OCI-LY3 (cell line): Measurements from ENCODE around the gene ARMC2.

Experiments
- H2AFZ ChIP-seq: fragments of 200-600, 300-600 bp; shearing (Covaris generic); 2 replicates; pipeline ENCODE4 v1.6.0; 2014; ENCODE audit warnings: antibody characterized with exemption, low read depth, low read length
- H3K27ac ChIP-seq: fragments of 200-600, 300-600 bp; sonication (generic); 2 replicates; pipeline ENCODE4 v1.5.1; 2014; ENCODE audit warnings: mild to moderate bottlenecking, low read length, moderate library complexity, mixed read lengths
- H3K27me3 ChIP-seq: fragments of 200-600, 300-600 bp; sonication (generic); 2 replicates; pipeline ENCODE4 v1.6.1; 2014; ENCODE audit warnings: low read depth, low read length, mixed read lengths
- H3K36me3 ChIP-seq: fragments of 200-600, 300-600 bp; sonication (generic); replicated peaks from 2 replicates; pipeline ENCODE3; 2014; ENCODE audit warnings: low read depth, low read length, mixed read lengths
- H3K4me1 ChIP-seq: fragments of 300-600, 200-600 bp; sonication (generic); 2 replicates; pipeline ENCODE4 v1.6.1; 2014; ENCODE audit warnings: low read length, mixed read lengths
- H3K4me2 ChIP-seq: fragments of 200-600, 300-600 bp; sonication (generic); 2 replicates; pipeline ENCODE4 v1.6.1; 2014; ENCODE audit warnings: low read length, mixed read lengths
- H3K4me3 ChIP-seq: fragments of 300-600, 200-600 bp; sonication (generic); 2 replicates; pipeline ENCODE4 v1.5.1; 2014; ENCODE audit warnings: antibody characterized with exemption, mild to moderate bottlenecking, low read length, moderate library complexity
- H3K79me2 ChIP-seq: fragments of 300-600, 200-600 bp; shearing (Covaris generic); 2 replicates; pipeline ENCODE4 v1.6.1; 2014; ENCODE audit warnings: mild to moderate bottlenecking, low read length, mixed read lengths
- H3K9ac ChIP-seq: fragments of 300-600, 200-600 bp; shearing (Covaris generic); 2 replicates; pipeline ENCODE4 v1.6.0; 2014; ENCODE audit warnings: mild to moderate bottlenecking, low read length, moderate library complexity
- H3K9me3 ChIP-seq: fragments of 200-600, 300-600 bp; shearing (Covaris generic); 2 replicates; pipeline ENCODE4 v1.6.1; 2014; ENCODE audit warnings: low read length, mixed read lengths; ENCODE audit not compliant: insufficient read depth
- H4K20me1 ChIP-seq: fragments of 200-600, 300-600 bp; sonication (generic); 2 replicates; pipeline ENCODE4 v1.6.1; 2016; ENCODE audit warnings: low read length, mixed read lengths; ENCODE audit not compliant: insufficient read depth
- EZH2phosphoT487 ChIP-seq: fragments of 200-600 bp; shearing (Covaris generic); IDR thresholded peaks from 2 replicates; pipeline ENCODE4 v1.6.1; 2018; ENCODE audit warnings: antibody characterized with exemption, mixed run types, low read depth
- TF ChIP-seq, protein P1 (sequence below): fragments of 200-600, 300-600 bp; sonication (generic); IDR thresholded peaks from 2 replicates; pipeline ENCODE4 v1.5.1; 2014; ENCODE audit warnings: antibody characterized with exemption, low read length, low read depth

Gene ARMC2

GRCh38 chr6:108820006-108820405 is 28.2 kb upstream of the ARMC2 start:
- Histone ChIP-seq H3K36me3 (no peaks in the 10 kb centered on the region), H3K79me2 (no peaks in the 10 kb centered on the region), H2AFZ (no peak overlapping the region), H3K27ac (no peak overlapping the region), H3K9ac (no peak overlapping the region), H4K20me1 (no peaks in the 10 kb centered on the region), H3K9me3 (no peaks in the 10 kb centered on the region), H3K27me3 (peaks cover 8% of the 10 kb centered on the region; the same call in 1 of the 2 replicates), H3K4me1 (no peaks in the 10 kb centered on the region), H3K4me3 (no peak overlapping the region), H3K4me2 (no peak overlapping the region)
- no peak for TF ChIP-seq EZH2phosphoT487
- TF ChIP-seq, protein P1, sequence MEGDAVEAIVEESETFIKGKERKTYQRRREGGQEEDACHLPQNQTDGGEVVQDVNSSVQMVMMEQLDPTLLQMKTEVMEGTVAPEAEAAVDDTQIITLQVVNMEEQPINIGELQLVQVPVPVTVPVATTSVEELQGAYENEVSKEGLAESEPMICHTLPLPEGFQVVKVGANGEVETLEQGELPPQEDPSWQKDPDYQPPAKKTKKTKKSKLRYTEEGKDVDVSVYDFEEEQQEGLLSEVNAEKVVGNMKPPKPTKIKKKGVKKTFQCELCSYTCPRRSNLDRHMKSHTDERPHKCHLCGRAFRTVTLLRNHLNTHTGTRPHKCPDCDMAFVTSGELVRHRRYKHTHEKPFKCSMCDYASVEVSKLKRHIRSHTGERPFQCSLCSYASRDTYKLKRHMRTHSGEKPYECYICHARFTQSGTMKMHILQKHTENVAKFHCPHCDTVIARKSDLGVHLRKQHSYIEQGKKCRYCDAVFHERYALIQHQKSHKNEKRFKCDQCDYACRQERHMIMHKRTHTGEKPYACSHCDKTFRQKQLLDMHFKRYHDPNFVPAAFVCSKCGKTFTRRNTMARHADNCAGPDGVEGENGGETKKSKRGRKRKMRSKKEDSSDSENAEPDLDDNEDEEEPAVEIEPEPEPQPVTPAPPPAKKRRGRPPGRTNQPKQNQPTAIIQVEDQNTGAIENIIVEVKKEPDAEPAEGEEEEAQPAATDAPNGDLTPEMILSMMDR, result no peak

DNA sequence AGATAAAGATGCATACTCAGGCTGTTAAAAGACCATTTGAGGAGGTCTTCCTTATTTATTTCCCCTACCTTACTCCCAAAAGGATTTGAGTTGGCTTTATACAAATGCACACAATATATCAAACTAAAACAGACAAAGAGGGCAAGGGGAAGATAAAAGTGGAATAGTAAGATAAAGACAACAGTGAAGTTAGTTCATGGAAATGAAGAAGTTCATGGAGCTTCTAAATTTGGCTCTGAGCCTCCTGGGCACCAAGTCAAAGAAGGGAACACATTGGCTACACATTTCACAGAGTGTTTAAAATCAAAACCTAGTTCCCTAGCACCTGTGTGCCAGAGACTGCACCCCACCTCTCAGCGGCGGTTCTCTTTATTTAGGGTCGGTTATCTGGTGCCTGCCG is 25.8 kb upstream of the ARMC2 start:
- Histone ChIP-seq H3K27ac (no peak overlapping the region), H2AFZ (no peak overlapping the region), H3K4me3 (no peak overlapping the region), H3K79me2 (no peaks in the 10 kb centered on the region), H3K9ac (no peak overlapping the region), H4K20me1 (no peaks in the 10 kb centered on the region), H3K4me2 (no peak overlapping the region), H3K4me1 (no peaks in the 10 kb centered on the region), H3K36me3 (no peaks in the 10 kb centered on the region), H3K27me3 (peaks cover 12% of the 10 kb centered on the region; the same call in 1 of the 2 replicates), H3K9me3 (no peaks in the 10 kb centered on the region; the same call in 1 of the 2 replicates)
- TF ChIP-seq, protein P1, result no peak
- TF ChIP-seq EZH2phosphoT487, result no peak

DNA sequence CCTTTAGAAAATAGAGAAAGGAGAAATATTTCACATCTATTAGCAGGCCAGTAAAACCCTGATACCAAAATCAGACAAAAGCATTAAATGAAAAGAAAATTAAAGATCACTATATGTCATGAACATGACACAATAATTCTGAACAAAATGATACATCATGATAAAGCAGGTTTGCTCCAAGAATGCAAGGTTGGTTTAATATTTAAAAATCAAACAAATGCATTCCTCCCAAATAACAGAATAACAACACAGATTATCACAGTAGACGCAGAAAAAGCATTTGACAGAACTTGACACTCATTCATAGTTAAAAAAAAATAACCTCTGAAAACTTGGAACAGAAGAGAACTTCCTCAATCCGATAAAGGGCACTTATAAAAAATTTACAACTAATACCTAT is 22.9 kb upstream of the ARMC2 start:
- no peak overlapping the region for H3K4me3 ChIP-seq
- H3K4me1 ChIP-seq, result no peaks in the 10 kb centered on the region
- no peak overlapping the region for H3K27ac ChIP-seq
- no peaks in the 10 kb centered on the region; the same call in 1 of the 2 replicates for H3K9me3 ChIP-seq
- H3K27me3 ChIP-seq, result peaks cover 21% of the 10 kb centered on the region; the same call in 1 of the 2 replicates
- TF ChIP-seq, protein P1, result no peak
- no peak for TF ChIP-seq EZH2phosphoT487
- no peak overlapping the region for H3K9ac ChIP-seq
- H2AFZ ChIP-seq, result no peak overlapping the region
- no peak overlapping the region for H3K4me2 ChIP-seq
- no peaks in the 10 kb centered on the region for H3K36me3 ChIP-seq
- H4K20me1 ChIP-seq, result no peaks in the 10 kb centered on the region
- H3K79me2 ChIP-seq, result no peaks in the 10 kb centered on the region

- Histone ChIP-seq H3K4me3 (no peak overlapping the region), H3K4me2 (no peak overlapping the region), H3K9ac (no peak overlapping the region), H3K4me1 (peaks cover 3% of the 10 kb centered on the region; the same call in 1 of the 2 replicates), H4K20me1 (no peaks in the 10 kb centered on the region), H3K27me3 (peaks cover 50% of the 10 kb centered on the region), H3K79me2 (no peaks in the 10 kb centered on the region), H3K9me3 (no peaks in the 10 kb centered on the region; the same call in 1 of the 2 replicates), H2AFZ (no peak overlapping the region), H3K27ac (no peak overlapping the region), H3K36me3 (no peaks in the 10 kb centered on the region)
- TF ChIP-seq, protein P1, result no peak
Observed at GRCh38 chr6:108831104-108831503, 17.1 kb upstream of the ARMC2 start.
